MG63 (cell line): Measurements from ENCODE around the gene RAB30. TPM values are rescaled to one million over a fixed set of nuclear protein-coding genes. Genes with fewer than 3 reads are reported as not detected.

ENCODE experiments used
- DNase-seq: peaks from one replicate; pipeline ENCODE4 v3.0.0-alpha.2; 2020
- H3K27me3 ChIP-seq: fragments of 250-450 bp; sonication (Bioruptor Pico); 2 replicates; pipeline ENCODE4 v1.5.1; 2020; ENCODE audit warnings: mild to moderate bottlenecking, moderate library complexity
- H3K36me3 ChIP-seq: fragments of 250-450 bp; sonication (Bioruptor Pico); 2 replicates; pipeline ENCODE4 v1.5.1; 2020; ENCODE audit warnings: mild to moderate bottlenecking, moderate library complexity
- H3K4me3 ChIP-seq: fragments of 250-450 bp; sonication (Bioruptor Pico); 2 replicates; pipeline ENCODE4 v1.5.1; 2020; ENCODE audit warnings: mild to moderate bottlenecking, moderate library complexity
- H3K9me3 ChIP-seq: fragments of 250-450 bp; sonication (Bioruptor Pico); 2 replicates; pipeline ENCODE4 v1.5.1; 2020; ENCODE audit warnings: mild to moderate bottlenecking, moderate library complexity
- total RNA-seq: library from RNA; depleted of rRNA; stranded (reverse); fragments of >200 nt; shearing (Covaris generic); gene quantifications from 2 replicates; pipeline ENCODE4 v1.2.3, GENCODE V29; 2014; ENCODE audit warnings: low replicate concordance

Gene RAB30
- total RNA-seq, 1 experiment from 2014 or later: 6.1 TPM

- Histone ChIP-seq H3K9me3 (peaks cover 11% of the 10 kb centered on the region), H3K27me3 (no peaks in the 10 kb centered on the region), H3K4me3 (no peak overlapping the region), H3K36me3 (peaks cover 3% of the 10 kb centered on the region; the same call in 1 of the 2 replicates)
- no peak for DNase-seq
These were observed 17.7 kb downstream of the RAB30 start for GRCh38 chr11:83054001-83054400.

DNA sequence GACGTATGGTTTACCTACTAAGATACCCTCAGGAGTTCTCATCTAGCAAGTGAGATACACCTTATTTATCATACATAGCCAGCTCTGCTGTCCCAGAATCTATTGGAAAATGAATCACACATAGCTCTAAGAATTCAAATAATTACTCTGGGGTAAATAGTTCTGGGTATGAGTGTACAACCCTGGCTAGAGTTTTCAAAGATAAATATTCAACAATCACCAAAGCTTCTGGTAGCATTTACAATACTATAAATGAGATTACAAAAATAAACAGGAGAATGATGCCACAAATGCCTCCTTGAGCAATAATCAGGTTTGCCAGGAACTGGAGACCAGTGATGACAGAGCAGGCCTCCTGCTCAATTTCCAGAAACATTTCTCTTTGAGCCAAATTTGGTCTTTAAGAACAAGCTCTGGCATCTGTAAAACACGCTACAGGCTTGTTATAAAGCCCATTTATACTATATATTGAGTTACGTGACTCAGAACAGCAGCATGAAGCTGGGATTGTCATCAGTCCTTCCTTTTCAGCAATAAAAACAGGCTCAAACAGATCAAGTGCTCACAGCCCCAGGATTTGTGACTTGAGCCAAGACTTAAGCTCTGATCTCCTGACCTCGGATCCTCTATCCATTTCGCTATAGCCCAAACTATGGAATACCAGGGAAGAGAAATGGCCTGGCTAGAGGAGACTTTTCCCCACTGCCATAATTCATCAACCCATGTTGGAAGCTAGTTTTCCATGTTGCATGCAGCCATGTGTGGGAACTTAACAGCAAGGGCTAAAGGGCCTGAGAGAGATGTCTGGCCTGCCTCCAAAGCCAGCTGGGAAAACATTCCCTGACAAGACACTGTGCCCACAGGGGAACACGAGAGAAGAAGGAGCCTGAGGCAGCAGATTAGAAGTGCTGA, 19.7 kb downstream of the RAB30 start:
- peak; percentile 82 for DNase-seq
- no peak overlapping the region for H3K4me3 ChIP-seq
- H3K9me3 ChIP-seq: peaks cover 11% of the 10 kb centered on the region
- H3K36me3 ChIP-seq: peaks cover 3% of the 10 kb centered on the region; the same call in 1 of the 2 replicates
- H3K27me3 ChIP-seq: no peaks in the 10 kb centered on the region

DNA sequence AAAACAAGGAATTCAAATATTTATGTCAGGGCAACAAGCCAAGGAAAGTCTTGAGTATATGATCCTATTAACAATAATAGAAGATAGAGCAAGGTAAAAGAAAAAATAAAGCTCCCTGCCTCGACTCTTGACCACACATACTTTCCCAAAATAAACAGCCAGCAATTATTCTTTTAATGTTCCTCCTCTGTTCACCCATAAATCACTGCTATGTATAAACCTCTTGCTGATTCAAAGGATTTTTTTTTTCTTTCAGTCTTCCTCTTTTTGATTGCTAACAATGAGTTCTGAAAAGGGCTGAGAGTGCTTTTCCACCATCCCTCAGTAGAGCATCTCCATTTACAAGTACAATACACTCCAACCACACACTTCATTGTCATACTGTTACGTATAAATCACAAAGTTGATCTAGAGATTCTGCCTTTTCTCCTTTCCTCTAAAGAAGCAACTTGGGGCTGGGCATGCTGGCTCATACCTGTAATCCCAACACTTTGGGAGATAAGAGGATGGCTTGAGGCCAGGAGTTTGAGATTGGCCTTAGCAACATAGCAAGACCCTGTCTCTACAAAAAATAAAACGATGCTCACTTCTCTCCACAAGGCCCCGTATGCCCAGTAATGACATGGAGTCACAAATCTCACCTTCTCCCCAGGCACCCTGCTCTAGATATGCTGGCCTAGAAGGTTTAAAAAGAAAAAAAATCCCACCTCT, 24.0 kb downstream of the RAB30 start:
- H3K36me3 ChIP-seq: no peaks in the 10 kb centered on the region; the same call in 1 of the 2 replicates
- H3K4me3 ChIP-seq: no peak overlapping the region
- H3K27me3 ChIP-seq: no peaks in the 10 kb centered on the region
- 0 out of 2 replicates have a peak, but pooled peaks cover 6% of the 10 kb centered on the region for H3K9me3 ChIP-seq
- no peak for DNase-seq

DNA sequence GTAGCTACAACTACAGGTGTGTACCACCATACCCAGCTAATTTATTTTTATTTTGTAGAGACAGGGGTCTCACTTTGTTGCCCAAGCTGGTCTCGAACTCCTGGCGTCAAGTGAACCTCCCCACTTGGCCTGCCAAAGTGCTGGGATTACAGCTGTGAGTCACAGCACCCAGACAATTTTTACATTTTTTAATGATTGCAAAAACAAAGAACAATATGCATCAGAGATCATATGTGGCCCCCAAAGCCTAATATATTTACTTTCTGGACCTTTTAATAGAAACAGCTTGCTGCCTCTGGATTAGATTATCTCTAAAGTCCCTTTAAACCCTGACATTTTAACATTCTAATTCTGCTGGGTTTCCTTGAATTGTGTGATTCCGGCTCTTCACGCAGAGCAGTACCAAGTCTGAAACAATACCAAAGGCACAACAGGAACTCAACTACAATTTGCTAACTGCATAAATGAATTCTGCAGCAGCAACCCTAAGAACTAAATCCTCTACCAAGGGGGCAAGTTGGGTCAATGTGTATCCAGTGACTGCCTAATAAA, 25.0 kb downstream of the RAB30 start:
- Histone ChIP-seq H3K27me3 (no peaks in the 10 kb centered on the region), H3K36me3 (no peaks in the 10 kb centered on the region; the same call in 1 of the 2 replicates), H3K4me3 (no peak overlapping the region), H3K9me3 (0 out of 2 replicates have a peak, but pooled peaks cover 6% of the 10 kb centered on the region)
- DNase-seq: peak; percentile 38

DNA sequence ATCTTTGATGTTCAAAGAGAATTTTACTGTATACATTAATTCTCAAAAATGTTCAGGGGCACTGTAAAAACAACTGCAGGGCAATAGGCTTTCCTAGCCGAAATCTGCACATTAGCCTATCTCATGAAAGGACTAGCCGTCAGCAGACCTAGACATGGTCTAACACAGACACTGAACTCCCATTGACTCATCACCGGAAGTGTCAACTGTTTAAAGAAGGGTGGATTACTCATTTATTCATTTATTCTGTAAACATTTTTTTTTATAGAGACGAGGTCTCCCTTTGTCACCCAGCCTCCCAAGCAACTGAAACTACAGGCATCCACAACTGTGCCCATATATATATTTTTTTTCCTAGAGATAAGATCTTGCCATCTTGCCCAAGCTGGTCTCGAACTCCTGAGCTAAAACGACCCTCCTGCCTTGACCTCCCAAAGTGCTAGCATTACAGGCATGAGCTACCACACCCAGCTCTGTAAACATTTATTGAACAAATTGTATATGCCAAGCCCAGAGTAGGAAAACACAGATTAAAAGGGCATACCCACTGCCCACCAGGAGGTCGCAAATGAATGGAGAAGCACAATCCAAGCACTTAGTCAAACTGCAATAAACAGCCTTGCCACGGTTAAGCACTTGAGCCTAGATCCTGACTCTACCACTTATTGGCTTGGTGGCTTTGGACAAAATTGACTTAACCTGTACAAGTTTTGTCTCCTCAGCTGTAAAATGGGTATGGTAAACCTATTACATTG, 26.6 kb downstream of the RAB30 start:
- Histone ChIP-seq H3K36me3 (no peaks in the 10 kb centered on the region), H3K4me3 (no peak overlapping the region), H3K27me3 (no peaks in the 10 kb centered on the region), H3K9me3 (no peaks in the 10 kb centered on the region)
- DNase-seq: peak; percentile 56

DNA sequence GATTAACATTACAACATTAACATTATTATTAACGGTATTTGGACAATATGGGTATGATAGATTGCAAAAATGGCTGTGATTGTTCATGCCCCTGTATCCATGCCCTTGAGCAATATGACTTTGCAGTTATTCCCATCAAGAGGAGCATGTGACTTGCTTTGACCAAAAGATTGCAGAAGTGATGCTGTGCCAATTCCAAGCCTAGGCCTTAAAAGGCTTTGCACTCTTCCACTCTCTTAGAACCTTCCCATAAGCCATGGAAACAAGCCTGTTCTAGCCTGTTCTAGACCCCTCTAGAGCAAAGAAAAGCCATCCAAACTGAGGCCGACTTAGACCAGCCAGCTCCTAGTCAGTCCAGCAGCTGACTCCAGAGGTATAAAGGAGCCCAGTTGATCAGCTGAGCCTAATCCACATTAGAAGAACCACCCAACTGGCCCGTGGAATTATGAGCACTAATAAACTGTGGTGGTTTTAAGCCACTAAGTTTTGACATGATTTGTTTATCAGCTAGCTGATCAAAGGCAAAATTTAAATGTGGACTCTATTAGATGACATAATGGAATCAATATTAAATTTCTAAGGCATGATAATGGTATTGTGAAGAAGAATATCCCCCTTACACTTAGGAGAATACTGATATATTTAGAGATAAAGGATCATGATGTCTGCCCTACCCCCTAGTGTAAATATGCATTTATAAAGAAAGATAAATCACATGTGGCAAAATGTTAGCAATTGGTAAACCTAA, 28.6 kb downstream of the RAB30 start:
- no peak overlapping the region for H3K4me3 ChIP-seq
- H3K27me3 ChIP-seq: no peaks in the 10 kb centered on the region
- H3K36me3 ChIP-seq: no peaks in the 10 kb centered on the region
- no peak for DNase-seq
- no peaks in the 10 kb centered on the region for H3K9me3 ChIP-seq

GRCh38 chr11:83041126-83041525, 30.6 kb downstream of the RAB30 start:
- Histone ChIP-seq H3K9me3 (no peaks in the 10 kb centered on the region), H3K4me3 (no peak overlapping the region), H3K36me3 (no peaks in the 10 kb centered on the region), H3K27me3 (no peaks in the 10 kb centered on the region)
- DNase-seq: no peak

- Histone ChIP-seq H3K9me3 (no peaks in the 10 kb centered on the region), H3K36me3 (no peaks in the 10 kb centered on the region), H3K27me3 (no peaks in the 10 kb centered on the region), H3K4me3 (no peak overlapping the region)
- DNase-seq: no peak
These were observed 32.1 kb downstream of the RAB30 start for GRCh38 chr11:83039566-83039965.

DNA sequence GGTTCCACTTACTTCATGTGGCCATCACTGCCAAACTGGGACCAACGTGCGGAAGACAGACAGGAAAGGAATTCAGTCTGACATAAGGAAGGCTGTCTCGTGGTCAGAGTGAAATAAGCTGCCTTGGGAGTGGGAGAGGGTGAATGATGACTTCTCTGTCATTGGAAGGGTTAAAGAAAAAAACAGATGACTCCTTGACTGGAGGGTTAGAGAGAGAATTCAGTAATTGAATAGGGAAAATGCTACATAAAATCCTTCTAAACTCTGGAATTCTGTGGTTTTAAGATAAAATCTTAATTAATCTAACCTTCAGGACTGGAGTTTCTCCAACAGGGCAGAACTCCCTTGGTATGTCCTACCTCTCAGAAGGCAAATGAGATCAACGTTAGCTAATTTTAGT, 33.8 kb downstream of the RAB30 start:
- Histone ChIP-seq H3K4me3 (no peak overlapping the region), H3K27me3 (no peaks in the 10 kb centered on the region), H3K9me3 (no peaks in the 10 kb centered on the region), H3K36me3 (no peaks in the 10 kb centered on the region)
- DNase-seq: no peak

GRCh38 chr11:83036701-83037100, 35.0 kb downstream of the RAB30 start:
- Histone ChIP-seq H3K9me3 (no peaks in the 10 kb centered on the region), H3K4me3 (no peak overlapping the region), H3K27me3 (no peaks in the 10 kb centered on the region), H3K36me3 (no peaks in the 10 kb centered on the region)
- DNase-seq: no peak

GRCh38 chr11:83035070-83035854, 36.4 kb downstream of the RAB30 start:
- Histone ChIP-seq H3K9me3 (no peaks in the 10 kb centered on the region), H3K4me3 (no peak overlapping the region), H3K27me3 (no peaks in the 10 kb centered on the region), H3K36me3 (no peaks in the 10 kb centered on the region)
- no peak for DNase-seq

DNA sequence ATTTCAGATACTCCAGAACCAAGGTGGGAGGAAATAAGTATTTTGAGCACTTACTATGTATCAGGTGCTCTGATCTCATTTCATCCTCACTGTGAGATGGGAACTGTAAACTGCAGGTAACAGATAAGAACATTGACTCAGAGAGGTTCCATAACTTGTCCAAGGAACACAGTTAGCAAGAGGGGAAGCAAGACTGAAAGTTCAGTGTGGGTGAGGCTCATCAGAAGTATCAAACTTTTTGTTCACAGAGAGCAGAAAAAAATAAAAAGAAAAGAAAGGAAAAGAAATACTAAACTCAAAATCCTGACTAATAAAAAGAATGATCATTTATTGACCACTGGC, 37.1 kb downstream of the RAB30 start:
- Histone ChIP-seq H3K9me3 (no peaks in the 10 kb centered on the region), H3K36me3 (no peaks in the 10 kb centered on the region), H3K27me3 (no peaks in the 10 kb centered on the region), H3K4me3 (no peak overlapping the region; the same call in 1 of the 2 replicates)
- no peak for DNase-seq

DNA sequence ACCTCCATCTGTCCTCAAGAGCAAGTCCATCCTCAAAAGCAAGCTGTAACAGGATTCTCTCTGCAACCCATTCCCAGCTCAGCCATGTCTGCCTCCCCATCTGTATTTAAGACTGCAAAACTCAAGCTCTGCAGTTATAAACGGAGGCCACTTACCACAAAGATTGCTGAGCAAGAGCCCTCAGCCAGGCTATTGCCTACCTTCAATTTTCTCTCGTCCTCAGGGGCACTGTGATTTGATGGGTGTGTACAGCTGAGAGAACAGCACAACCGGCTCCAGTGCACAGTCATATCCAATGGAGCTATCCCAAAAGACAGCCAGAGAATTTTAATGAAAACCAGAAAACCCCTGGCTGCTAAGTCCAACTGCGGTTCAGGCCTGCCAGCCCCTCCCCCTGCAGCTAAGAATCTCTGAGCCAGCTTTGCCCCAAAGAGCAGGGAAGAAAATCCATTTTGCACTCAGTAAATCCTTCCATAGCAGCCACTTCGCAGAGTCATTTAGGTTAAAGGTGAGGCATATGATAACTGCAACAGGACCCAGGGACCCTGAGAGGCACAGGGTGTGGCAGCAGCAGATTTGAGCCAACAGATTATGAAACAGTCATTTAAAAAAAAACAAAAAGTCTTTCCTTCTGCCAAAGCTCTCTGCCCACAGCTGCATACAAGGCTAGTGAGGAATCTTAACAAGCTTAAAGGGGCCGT, 37.6 kb downstream of the RAB30 start:
- H3K27me3 ChIP-seq: no peaks in the 10 kb centered on the region

GRCh38 chr11:83033371-83033770, 38.3 kb downstream of the RAB30 start:
- H3K27me3 ChIP-seq: no peaks in the 10 kb centered on the region
- no peaks in the 10 kb centered on the region for H3K9me3 ChIP-seq
- no peaks in the 10 kb centered on the region for H3K36me3 ChIP-seq
- no peak for DNase-seq
- H3K4me3 ChIP-seq: no peak overlapping the region

More for the DNA sequence above, 37.6 kb downstream of the RAB30 start:
- DNase-seq: peak; percentile 80
- no peaks in the 10 kb centered on the region for H3K36me3 ChIP-seq
- H3K4me3 ChIP-seq: no peak overlapping the region; the same call in 1 of the 2 replicates
- no peaks in the 10 kb centered on the region for H3K9me3 ChIP-seq

GRCh38 chr11:83031127-83031526, 40.6 kb downstream of the RAB30 start:
- Histone ChIP-seq H3K9me3 (no peaks in the 10 kb centered on the region), H3K27me3 (no peaks in the 10 kb centered on the region), H3K36me3 (no peaks in the 10 kb centered on the region), H3K4me3 (no peak overlapping the region)
- DNase-seq: no peak
